Lower lobe of right lung (tissue), 2 donors: ENCODE measurements around the gene POC1B. TPM values are rescaled to one million over a fixed set of nuclear protein-coding genes. Genes with fewer than 3 reads are reported as not detected.

Experiments
- ATAC-seq, 2 donors: fragments of 200-7000 bp; cut with Tn5 transposase; one replicate each; pipeline ENCODE4 v1.9.1; 2020 to 2022; ENCODE audit warnings: mild to moderate bottlenecking in 2 of 2, moderate library complexity in 2 of 2
- DNase-seq: peaks from one replicate; pipeline ENCODE4 v3.0.0-alpha.2; 2020
- H3K27ac ChIP-seq: fragments of 200-600 bp; one replicate; pipeline ENCODE4 v1.8.0; 2022
- H3K27me3 ChIP-seq: fragments of 200-600 bp; one replicate; pipeline ENCODE4 v1.8.0; 2022; ENCODE audit warnings: low read depth
- H3K36me3 ChIP-seq: fragments of 200-600 bp; one replicate; pipeline ENCODE4 v1.8.0; 2022; ENCODE audit warnings: mild to moderate bottlenecking
- H3K4me1 ChIP-seq: fragments of 200-600 bp; one replicate; pipeline ENCODE4 v1.8.0; 2022
- H3K4me3 ChIP-seq: fragments of 200-600 bp; one replicate; pipeline ENCODE4 v1.8.0; 2022; ENCODE audit warnings: mild to moderate bottlenecking
- H3K9me3 ChIP-seq: fragments of 200-600 bp; one replicate; pipeline ENCODE4 v1.8.0; 2022
- intact Hi-C: fragments of 100-400 bp; cut with DNase I; formaldehyde crosslinking; loops from one replicate; pipeline ENCODE4 v1.11.0; 2022
- total RNA-seq: library from RNA; stranded (reverse); fragmentation: NEBNext Ultra II Directional; extraction: Animal tissue kit (Norgen Biotek cat#: 25700); gene quantifications from one replicate; pipeline ENCODE4 v1.2.1, GENCODE V29; 2021
- TF ChIP-seq, protein P1 (sequence below): fragments of 200-600 bp; IDR thresholded peaks from one replicate; pipeline ENCODE4 v1.8.0; 2022; ENCODE audit warnings: antibody characterized with exemption, mild to moderate bottlenecking
- donor health status: DM: no; HTN: yes; CAD: no; lungs with severe emphysema.

The POC1B gene
- total RNA-seq, 1 donor from 2014 or later = 15.5 TPM

DNA sequence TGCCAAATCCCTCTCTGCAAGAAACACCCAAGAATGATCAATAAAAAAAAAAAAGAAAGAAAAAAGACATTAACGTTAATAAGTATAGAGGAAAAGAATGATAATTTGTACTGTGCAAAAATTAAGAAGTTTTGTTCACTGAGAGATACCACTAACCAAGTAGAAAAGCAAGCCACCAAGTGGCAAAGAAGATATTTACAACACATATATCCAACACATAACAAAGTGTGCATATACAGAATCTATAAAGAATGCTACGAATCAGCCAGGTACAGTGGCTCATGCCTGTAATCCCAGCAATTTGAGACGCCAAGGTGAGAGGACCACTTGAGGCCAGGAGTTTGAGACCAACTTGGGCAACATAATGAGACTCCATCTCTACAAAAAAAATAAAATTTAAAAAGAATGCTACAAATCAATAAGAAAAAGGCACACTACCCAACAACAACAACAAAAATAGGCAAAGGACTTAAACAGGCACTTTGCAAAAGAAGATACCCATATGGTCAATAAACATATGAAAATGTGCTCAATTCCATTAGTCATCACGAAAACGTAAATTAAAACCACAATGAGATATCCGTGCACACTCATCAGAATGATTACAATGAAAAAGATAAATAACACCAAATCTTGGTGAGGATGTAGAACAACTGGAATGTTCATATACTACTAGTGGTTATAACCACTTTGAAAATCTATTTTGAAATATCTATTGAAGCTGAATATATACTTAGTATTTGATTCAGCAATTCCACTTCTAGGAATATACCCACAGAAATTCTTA lies 21.1 kb downstream of the POC1B start:
- no peak overlapping the region for H3K27ac ChIP-seq
- TF ChIP-seq, protein P1, sequence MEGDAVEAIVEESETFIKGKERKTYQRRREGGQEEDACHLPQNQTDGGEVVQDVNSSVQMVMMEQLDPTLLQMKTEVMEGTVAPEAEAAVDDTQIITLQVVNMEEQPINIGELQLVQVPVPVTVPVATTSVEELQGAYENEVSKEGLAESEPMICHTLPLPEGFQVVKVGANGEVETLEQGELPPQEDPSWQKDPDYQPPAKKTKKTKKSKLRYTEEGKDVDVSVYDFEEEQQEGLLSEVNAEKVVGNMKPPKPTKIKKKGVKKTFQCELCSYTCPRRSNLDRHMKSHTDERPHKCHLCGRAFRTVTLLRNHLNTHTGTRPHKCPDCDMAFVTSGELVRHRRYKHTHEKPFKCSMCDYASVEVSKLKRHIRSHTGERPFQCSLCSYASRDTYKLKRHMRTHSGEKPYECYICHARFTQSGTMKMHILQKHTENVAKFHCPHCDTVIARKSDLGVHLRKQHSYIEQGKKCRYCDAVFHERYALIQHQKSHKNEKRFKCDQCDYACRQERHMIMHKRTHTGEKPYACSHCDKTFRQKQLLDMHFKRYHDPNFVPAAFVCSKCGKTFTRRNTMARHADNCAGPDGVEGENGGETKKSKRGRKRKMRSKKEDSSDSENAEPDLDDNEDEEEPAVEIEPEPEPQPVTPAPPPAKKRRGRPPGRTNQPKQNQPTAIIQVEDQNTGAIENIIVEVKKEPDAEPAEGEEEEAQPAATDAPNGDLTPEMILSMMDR = no peak
- H3K36me3 ChIP-seq = no peaks in the 10 kb centered on the region
- intact Hi-C loops = no loop called here
- no peak overlapping the region for H3K4me3 ChIP-seq
- no peaks in the 10 kb centered on the region for H3K27me3 ChIP-seq
- peaks cover 7% of the 10 kb centered on the region for H3K4me1 ChIP-seq
- no peak for ATAC-seq
- no peak for DNase-seq
- no peaks in the 10 kb centered on the region for H3K9me3 ChIP-seq

- ATAC-seq = no peak
- no peak for DNase-seq
- H3K4me3 ChIP-seq = no peak overlapping the region
- intact Hi-C loops = no loop called here
- H3K36me3 ChIP-seq = no peaks in the 10 kb centered on the region
- no peaks in the 10 kb centered on the region for H3K9me3 ChIP-seq
- no peaks in the 10 kb centered on the region for H3K4me1 ChIP-seq
- no peak overlapping the region for H3K27ac ChIP-seq
- TF ChIP-seq, protein P1 = no peak
- H3K27me3 ChIP-seq = no peaks in the 10 kb centered on the region
Observed at GRCh38 chr12:89501793-89502192, 24.1 kb downstream of the POC1B start.

DNA sequence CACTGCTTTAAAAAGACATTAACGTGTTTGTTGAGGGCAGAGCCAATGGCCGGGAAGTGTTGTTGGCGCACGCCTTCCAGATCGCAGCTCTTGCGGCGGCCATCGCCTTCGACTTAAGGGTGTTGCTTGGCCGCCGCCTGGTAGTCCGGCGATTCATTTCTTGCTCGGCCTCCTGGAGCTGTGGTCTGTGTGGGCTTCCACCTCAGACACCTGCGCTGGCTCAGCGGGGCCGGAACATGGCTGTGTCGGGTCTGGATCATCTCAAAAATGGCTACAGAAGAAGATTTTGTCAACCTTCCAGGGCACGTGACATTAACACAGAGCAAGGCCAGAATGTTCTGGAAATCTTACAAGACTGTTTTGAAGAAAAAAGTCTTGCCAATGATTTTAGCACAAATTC lies 26.0 kb downstream of the POC1B start:
- Histone ChIP-seq H3K4me3 (no peak overlapping the region), H3K36me3 (no peaks in the 10 kb centered on the region), H3K27me3 (no peaks in the 10 kb centered on the region), H3K9me3 (no peaks in the 10 kb centered on the region), H3K4me1 (no peaks in the 10 kb centered on the region), H3K27ac (no peak overlapping the region)
- ATAC-seq (no peak), DNase-seq (no peak)
- intact Hi-C loops = no loop called here
- TF ChIP-seq, protein P1 = no peak

GRCh38 chr12:89497467-89497866 lies 28.4 kb downstream of the POC1B start:
- no peaks in the 10 kb centered on the region for H3K4me1 ChIP-seq
- H3K9me3 ChIP-seq = no peaks in the 10 kb centered on the region
- no peak for DNase-seq
- no peaks in the 10 kb centered on the region for H3K36me3 ChIP-seq
- no peak overlapping the region for H3K27ac ChIP-seq
- intact Hi-C loops = no loop called here
- TF ChIP-seq, protein P1 = no peak
- ATAC-seq = no peak
- no peaks in the 10 kb centered on the region for H3K27me3 ChIP-seq
- no peak overlapping the region for H3K4me3 ChIP-seq

DNA sequence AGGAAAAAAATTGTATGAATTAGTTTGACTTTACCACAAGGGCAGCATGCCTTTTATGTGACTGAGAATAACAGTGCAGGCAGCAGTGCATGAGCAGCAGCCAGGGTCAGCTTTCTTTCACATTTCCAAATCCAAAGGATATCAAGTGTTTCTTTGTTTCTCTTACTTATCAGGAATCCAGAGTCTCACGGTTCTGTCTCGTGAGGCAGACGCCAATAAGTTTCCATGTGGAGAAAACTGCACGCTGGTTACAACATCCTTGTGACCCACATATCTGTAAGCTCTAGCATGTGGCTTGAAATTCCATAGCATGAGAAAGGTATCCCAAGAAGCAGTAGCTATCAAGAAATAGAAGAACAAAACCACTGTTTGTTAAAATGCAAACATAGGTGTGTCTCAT lies 28.8 kb downstream of the POC1B start:
- H3K4me3 ChIP-seq = no peak overlapping the region
- TF ChIP-seq, protein P1 = no peak
- H3K36me3 ChIP-seq = no peaks in the 10 kb centered on the region
- H3K4me1 ChIP-seq = no peaks in the 10 kb centered on the region
- no peaks in the 10 kb centered on the region for H3K9me3 ChIP-seq
- ATAC-seq = no peak
- no peak overlapping the region for H3K27ac ChIP-seq
- no peak for DNase-seq
- no peaks in the 10 kb centered on the region for H3K27me3 ChIP-seq
- intact Hi-C loops = no loop called here
